HG03039 (cell line): ENCODE measurements around the gene CAMK1D.
"Not testable (repeated sequence)": the region's sequence is repeated elsewhere in the genome, so short reads cannot be mapped to it uniquely, and the experiment has no call there.

Source experiments
- ATAC-seq: cut with Tn5 transposase; IDR thresholded peaks from one replicate; pipeline ENCODE4 v1.9.1; 2021; ENCODE audit warnings: mild to moderate bottlenecking, moderate library complexity; ENCODE audit not compliant: unreplicated experiment

The CAMK1D gene

DNA sequence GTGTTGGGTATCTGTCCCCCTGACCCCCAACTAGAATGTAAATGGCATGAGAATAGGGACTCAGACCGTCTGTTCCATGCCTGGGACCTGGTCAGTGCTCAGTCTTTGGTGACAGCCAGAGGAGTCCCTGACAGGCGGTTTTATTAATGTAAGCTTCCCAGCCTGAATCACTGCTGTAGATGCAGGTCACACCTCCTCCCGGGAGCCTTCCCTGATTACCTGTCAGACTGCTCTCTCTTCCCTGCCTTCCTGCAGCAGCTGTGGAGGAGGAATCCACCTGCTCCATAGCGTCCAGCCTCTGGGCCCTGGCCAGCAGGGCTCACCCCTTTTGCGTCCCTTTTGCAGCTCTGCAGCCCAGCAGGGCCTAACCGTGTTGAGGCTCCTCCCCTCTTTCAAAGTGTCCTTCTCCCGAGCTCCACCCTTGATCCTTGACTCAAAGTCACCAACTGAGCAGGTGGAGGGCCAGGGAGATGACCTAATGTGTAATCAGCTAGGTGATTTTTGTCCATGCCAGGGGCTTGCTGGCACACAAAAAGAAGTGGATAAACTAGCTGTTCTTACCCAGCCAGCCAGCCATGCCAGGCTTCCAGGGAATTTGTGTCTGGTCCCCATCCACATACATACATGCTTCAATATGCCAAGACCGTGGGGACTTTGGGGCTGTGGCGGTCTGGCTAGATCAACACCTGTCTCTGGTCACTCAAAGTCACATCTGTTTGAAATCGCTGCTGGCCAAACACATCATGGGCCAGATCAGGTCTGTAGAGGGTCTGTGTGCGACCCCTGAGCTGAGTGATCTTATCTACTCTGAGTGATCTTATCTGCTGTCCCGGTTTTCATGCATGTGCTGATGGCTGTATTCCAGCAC is 457.1 kb downstream of the CAMK1D start:
- no peak for ATAC-seq

DNA sequence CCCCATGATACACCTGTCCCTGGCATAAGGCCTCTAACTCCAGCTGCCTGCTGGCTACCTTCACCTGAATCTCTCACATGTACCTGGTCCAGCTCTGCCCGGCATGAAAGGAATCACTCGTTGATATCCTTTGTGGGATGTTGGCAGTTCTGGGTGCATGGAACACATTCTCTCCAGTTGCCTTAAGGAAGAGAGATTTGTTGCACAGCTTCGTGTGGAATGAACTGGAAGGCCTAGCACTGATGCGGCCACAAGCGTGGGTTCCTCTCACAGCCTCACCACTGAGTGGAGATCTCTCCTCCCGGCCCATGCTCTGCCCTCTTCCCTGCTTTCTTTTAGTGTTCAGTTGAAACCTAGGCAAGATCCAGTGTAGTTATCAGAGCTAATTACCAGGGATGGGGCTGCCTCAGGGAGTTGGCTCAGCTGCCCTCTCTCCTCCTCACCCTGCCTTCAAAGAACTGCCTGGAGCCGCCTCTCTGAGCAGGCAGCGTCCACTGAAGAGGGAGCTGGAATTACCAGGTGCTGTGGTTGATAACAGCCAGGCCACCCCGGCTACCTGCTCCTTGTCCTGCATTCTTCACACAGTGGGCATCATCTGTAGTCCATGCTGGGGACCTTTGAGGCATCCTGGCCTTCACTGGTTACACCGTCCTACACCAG is 457.9 kb downstream of the CAMK1D start:
- no peak for ATAC-seq

DNA sequence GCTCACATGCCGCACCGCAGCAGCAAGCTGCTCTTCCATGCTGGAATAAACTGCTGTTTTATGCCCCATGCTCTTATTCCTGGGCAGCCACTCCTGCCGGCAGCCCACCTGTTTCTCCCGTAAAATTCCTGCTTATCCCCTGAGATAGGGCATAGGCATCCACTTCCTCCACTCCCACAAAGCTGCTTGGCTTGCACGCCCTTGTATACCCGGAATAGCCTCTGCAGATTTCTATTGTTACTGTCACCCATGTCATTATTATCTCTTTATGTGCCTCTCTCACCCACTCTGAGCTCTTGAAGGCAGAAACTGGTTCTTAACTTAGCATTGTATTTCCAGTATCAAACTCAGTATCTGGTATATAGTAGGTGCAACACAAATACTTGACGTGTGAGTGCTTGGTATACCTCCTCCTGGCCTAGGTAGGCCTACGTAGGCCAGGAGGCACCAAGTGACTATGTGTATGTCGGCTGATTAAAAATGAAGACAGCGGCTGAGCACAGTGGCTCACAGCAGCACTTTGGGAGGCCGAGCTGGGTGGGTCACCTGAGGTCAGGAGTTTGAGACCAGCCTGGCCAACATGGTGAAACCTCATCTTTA is 458.8 kb downstream of the CAMK1D start:
- ATAC-seq = no peak

GRCh38 chr10:12810046-12810445 is 460.7 kb downstream of the CAMK1D start:
- not testable (repeated sequence) for ATAC-seq

DNA sequence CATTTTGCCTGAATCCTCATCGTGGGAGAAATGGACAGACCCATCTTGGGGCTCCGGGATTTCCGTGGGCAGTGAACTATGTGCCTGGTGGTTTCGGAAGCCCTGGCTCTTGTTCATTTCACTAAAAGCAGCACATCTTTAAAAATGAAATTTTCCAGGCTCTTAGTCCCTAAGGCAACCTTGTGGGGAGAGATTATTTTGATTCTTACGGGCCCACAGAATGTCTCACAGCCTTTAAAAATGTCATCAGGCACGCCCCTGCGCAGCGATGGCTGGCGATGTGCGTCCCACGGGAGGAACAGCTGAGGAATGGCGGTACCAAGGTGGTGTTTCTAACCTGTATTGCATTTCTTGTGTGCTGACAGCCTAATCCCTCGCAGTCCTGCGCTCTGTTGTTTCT is 462.5 kb downstream of the CAMK1D start:
- ATAC-seq = no peak

DNA sequence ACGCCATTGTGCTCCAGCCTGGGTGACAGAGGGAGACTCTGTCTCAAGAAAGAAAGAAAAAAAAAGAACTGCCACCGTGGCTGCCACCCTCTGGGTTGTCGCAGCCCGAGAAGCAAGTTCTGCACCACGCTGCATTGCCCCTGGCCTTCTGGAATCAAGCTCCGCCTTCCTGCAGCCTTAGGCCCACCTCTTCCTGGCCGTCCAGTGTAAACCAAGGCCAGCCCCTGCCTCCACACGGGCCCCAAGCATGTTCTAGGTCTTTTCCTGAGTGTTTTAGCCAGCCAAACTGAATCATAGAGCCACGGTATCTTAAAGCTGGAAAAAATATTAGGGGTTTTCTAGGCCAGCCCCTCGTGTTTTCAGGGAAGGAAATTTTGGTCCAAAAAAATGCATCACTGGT is 463.2 kb downstream of the CAMK1D start:
- ATAC-seq = no peak

DNA sequence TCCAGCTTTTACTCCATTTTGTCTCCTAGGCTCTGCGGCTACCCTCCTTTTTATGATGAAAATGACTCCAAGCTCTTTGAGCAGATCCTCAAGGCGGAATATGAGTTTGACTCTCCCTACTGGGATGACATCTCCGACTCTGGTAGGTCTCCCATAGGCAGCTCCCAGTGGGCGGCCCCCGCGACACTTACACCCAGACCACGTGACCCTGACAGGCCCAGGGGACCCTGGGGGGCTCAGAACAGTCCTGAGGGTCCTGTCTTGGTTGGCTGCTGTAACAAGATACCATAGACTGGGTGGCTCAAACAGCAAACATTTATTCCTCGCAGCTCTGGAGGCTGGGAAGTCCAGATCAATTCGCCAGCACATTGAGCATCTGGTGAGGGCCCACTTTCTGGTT is 464.8 kb downstream of the CAMK1D start:
- ATAC-seq = no peak

GRCh38 chr10:12819071-12819470 is 469.7 kb downstream of the CAMK1D start:
- ATAC-seq = no peak

- ATAC-seq = no peak
These were observed 470.3 kb downstream of the CAMK1D start for GRCh38 chr10:12819656-12820055.

DNA sequence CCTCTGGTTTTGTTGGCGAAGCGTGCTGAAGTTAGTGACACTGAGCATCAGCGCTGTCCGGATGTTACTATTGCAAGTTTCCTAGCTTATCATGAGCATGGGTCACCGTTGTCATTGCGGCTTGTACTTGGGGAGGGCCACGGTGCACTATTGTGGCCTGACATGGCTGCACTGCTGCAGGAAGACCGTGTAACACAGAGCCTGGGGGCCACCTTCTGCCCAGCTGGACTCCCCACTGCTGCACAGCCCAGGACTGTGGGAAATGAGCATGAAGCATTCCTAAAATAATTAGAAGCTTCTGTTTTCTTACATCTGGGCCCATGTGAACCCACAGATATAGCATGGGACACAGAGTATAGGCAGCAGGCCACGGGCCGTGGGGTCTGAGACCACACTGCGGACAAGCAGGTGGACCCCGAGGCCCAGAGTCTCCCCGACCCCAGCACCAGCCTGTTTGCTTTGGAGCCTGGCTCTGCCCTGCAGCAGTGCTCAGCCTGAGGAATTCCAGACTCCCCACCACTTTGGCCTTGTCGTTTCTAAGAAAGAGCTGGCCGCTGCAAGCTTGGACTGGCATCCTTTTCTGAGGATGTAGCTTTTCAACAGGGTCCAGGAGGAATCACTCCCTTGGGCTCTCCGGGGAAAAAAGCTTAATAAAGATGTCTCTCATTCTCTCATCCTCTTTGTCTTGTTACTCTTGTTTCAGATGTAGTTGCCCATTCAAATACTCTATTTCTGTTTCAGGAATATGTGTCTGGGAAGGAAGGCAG is 473.0 kb downstream of the CAMK1D start:
- no peak for ATAC-seq

- ATAC-seq = no peak
These were observed 473.5 kb downstream of the CAMK1D start for GRCh38 chr10:12822893-12823170.

GRCh38 chr10:12823328-12823727 is 474.0 kb downstream of the CAMK1D start:
- ATAC-seq = no peak

- ATAC-seq = no peak
These were observed 476.0 kb downstream of the CAMK1D start for GRCh38 chr10:12825260-12825849.

- ATAC-seq = no peak
These were observed 477.5 kb downstream of the CAMK1D start for GRCh38 chr10:12826800-12827372.

DNA sequence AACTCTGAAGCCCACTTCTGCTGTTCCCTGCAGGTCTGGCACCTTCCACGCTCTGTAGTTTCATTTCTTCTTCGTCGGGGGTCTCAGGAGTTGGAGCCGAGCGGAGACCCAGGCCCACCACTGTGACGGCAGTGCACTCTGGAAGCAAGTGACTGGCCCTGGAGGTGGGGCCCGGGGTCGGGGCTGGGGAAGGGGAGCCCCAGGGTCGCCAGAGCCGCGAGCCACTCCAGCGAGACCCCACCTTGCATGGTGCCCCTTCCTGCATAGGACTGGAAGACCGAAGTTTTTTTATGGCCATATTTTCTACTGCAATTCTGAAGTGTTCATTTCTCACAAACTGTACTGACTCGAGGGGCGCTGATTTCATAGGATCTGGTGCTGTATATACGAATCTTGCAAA is 479.4 kb downstream of the CAMK1D start:
- ATAC-seq = no peak

DNA sequence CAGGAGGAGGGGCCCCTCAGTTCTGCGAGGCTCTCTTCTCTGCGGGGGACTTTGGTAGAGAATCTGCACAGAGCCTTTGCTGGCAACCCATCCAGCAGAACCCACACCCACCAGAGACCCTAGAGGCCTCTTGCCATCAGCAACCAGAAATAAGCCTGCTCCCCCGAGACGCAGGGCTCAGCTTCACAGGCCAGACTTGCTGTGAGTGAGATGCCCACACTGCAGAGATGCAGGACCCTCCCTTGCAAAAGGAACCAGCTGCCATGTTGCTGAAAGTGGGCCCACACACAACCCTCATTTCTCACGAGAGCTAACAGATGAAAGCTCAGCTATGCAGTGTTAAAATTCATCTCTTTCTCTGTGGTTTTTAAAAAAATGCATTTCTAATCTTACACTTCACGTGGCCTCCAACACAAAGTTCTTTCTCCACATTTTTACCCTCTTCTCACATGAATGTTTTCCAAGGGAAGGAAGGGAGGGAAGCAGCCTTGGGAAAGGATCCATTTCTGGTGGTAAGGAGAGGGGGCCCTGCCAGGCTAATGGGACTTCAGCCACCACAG is 480.6 kb downstream of the CAMK1D start:
- no peak for ATAC-seq

- ATAC-seq = no peak
These were observed 482.7 kb downstream of the CAMK1D start for GRCh38 chr10:12832096-12832495.

GRCh38 chr10:12833451-12833850 is 484.1 kb downstream of the CAMK1D start:
- ATAC-seq = no peak

DNA sequence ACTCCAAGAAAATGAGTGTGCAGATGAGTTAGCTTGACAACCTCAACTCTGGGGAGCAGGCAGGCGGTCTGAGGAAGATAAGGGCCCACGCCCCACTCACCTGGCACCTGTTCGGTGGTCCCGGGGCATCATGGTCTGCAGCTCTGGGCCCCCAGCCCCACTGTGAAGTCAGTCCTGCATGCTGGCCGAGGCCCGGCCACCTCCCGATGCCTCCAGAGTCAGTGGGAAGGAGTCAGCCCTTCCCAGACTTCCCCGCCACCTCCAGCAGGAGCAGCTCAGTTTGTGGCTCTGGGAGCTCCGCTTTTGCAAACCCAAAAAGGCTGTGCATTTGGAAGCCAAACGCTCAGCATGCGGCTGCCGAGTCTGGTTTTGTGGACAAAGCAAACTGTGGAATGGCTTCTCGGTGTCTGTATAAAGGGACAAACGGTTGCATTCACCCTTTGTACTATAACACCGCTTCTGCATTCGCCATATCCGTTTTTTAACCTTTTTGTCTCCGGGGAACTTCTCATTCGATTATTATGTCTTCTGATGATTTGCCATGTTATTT is 484.8 kb downstream of the CAMK1D start:
- ATAC-seq = no peak

DNA sequence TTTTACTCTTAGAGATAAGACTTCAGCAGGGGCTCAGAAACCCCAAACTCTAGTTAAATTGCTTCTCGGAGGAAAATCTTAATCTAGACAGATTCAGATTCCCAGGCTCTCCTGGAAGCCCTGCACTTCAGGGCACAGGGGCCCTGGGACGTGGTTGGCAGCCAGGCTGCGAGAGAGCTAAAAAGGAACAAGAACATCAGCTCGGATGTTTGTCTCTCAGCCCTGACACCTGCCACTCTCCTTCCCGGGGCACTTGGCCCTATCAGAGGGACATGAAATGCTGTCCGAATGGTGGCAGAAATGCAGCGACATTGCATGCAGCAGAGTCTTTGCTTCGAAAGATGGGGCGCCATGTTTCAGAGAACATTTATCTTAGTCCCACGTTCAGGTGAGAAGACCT is 485.4 kb downstream of the CAMK1D start:
- ATAC-seq = no peak
